ENCODE data around the gene PRR7.

Gene PRR7

GRCh38 chr5:177452688-177453638, 6.3 kb downstream of the PRR7 start:
- no peak for DNase-seq (ENCODE audit: low read depth)

DNA sequence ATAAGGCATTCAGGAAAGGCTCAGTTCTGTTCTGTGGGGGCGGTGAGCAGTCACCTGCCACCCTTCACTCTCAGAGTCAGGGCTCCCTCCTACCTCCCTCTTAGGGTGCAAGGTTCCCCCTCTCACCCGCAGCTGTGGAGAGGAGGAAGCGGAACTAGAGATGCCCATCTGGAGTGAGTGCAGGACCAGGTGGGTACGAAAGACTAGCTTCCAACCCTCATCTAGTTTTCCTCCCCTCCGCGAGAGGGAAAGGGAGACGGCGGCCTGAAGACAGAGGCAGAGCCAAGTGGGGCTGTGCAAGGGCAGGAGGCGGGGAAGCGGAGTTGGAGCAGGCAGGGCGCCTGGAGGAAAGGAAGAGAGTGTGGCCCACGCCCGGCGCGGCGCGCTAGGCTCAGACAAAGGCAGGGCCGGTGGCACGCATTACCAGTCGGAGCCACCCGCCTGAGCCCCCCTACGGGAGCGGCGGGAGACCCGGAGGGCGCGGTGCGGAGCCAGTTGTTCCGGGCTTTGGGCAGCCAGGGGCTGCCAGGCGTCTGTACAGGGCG, 7.3 kb downstream of the PRR7 start:
- no peak for DNase-seq (ENCODE audit: low read depth)

GRCh38 chr5:177454397-177455035, 7.9 kb downstream of the PRR7 start:
- DNase-seq (ENCODE audit: low read depth), result peak; percentile 99

- DNase-seq (ENCODE audit: low read depth), result peak; percentile 89
Measured at GRCh38 chr5:177455036-177455660, 8.5 kb downstream of the PRR7 start.

DNA sequence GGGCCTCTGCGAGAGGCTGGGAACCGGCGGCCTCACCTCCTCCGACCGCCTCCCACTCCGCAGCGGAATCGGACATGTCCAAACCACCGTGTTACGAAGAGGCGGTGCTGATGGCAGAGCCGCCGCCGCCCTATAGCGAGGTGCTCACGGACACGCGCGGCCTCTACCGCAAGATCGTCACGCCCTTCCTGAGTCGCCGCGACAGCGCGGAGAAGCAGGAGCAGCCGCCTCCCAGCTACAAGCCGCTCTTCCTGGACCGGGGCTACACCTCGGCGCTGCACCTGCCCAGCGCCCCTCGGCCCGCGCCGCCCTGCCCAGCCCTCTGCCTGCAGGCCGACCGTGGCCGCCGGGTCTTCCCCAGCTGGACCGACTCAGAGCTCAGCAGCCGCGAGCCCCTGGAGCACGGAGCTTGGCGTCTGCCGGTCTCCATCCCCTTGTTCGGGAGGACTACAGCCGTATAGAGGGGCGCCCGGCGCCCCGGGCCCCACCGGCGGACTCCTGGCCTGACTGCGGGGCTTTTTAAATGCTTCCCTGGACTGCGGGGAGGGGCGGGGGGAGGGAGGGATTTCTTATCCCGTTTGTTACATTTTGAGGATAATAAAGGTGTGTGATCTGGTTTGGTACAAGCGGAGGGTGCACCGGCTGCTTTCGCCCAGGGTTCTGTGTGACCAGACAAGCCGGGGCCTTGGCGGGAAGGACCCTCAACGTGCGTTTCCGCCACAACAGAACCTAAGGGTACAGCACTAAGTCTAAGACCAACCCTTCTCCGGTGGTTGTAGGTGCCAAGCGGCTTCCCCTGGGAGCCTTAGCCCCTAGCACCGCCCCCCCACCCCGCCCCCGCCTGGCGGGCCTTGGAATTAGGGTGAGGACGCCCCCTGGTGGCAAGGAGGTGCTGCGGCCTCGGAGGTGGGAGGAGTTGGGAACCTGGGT, 9.3 kb downstream of the PRR7 start:
- DNase-seq (ENCODE audit: low read depth), result peak; percentile 98

DNA sequence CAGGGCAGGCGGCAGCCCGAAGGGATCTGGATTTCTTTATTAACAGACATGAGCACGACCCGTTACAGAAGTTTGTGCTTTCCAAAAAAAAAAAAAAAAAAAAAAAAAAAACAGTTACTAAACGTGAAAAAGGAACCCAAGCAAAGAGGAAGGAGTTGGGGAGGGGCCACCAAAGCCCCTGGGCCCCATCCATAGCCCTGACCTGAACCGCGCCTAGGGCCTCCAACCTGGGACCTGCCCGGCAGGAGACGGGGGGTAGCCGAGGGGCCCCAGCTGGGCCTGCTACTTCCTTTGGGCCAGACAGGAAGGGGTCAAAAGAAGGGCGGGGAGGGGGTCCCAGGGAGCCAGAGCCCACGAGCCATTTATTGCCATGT, 10.0 kb downstream of the PRR7 start:
- no peak for DNase-seq (ENCODE audit: low read depth)

- DNase-seq (ENCODE audit: low read depth), result no peak
Measured at GRCh38 chr5:177456976-177457851, 10.6 kb downstream of the PRR7 start.

DNA sequence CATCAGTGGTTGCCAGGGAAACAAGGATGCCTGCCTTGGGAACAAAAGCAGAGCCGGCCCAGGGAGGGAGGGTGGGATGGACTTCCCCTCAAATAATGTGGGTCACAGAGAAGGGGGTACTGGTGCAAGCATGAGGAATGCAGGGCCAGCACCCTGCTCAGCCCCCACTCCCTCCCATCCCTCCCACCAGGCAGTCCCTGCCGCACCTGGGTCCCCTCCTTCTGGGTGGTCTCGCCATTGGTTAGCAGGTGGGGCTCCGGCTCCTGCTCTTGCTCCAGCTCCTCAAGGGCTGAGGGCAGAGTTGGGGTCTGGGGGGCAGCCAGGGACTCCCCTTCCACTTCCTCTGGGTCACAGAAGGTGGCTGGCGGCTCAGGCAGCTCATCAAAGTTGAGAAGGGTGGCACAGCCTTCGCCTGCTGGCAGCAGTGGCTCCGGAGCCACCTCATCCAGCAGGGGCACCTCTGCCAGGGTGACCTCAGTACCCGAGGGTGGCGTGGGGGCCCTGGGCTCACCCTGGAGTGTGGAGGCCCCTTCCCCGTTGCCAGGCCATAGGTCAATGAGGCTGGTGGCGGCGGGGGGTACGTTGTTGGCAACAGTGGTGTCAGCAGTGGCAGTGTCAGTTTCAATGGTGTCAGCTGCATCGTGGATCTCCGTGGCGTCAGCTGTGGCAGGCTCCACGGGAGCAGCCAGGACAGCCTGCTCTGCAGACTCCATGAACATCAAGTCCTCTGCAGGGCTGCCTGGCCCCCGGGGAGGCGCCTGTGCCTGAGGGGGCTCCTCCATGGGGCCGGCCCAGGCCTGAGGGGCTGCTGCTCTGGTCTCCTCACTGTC, 11.5 kb downstream of the PRR7 start:
- DNase-seq (ENCODE audit: low read depth), result no peak

GRCh38 chr5:177458912-177459350, 12.3 kb downstream of the PRR7 start:
- DNase-seq (ENCODE audit: low read depth), result no peak

GRCh38 chr5:177459357-177459756, 12.7 kb downstream of the PRR7 start:
- DNase-seq (ENCODE audit: low read depth), result no peak

DNA sequence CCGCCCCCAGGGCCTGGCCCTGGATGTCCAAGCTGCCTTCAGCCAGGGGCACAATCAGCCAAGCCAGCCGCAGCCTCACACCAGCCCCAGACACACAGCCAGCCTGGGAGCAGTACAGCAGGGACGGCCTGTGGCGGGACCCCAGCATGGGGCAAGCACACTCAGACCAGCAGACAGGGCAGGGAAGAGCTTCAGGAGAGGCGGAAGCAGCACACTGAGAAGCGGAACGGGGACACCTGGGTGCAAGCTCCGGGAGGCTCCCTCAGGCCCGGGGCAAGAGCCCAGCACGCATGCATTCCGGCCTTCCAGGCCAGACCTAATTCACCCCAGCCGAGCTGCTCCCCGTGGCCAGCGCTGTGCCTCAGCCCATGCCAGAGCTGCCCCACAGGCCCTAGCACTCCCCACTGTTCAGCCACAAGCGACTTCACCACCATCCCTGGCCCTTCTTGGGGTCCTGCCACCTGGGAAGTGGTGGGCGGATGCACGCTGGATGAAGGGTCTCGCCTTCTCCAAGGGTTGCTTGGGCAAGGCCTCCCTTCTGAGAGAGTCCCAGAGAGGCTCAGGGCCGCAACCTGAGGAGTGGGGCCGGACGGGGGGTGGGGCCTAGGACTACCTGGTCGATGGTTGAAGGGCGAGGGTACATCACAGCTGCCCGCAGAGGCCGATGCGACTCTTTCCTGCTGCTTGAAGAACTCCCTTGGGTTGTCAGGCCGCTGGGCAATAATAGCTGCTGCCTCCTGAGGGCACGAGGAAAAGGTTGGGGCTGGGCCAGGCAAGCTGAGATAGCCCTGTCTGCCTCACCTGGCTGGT, 13.4 kb downstream of the PRR7 start:
- DNase-seq (ENCODE audit: low read depth), result no peak

GRCh38 chr5:177462021-177462670, 15.5 kb downstream of the PRR7 start:
- no peak for DNase-seq (ENCODE audit: low read depth)

GRCh38 chr5:177465044-177465443, 18.4 kb downstream of the PRR7 start:
- DNase-seq (ENCODE audit: low read depth), result no peak

DNA sequence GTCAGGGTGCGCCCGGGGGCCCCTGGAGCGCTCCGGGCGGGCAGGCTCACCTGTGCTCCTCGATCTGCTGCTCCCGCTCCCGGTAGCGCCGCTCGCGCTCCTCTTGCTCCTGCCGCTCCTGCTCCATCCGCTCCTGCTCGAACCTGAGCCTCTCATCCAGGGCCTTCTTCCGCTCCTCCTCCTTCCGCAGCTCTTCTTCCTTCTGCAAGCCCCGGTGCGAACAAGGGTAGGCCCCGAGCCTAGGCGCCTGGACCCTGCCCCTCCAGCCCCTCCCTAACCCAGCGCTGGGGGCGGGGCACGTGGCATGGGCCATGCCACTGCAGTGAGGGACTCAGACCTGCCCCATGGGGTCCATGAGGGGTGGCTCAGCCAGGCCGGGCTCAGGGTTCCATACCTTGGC, 20.2 kb downstream of the PRR7 start:
- DNase-seq (ENCODE audit: low read depth), result no peak

DNA sequence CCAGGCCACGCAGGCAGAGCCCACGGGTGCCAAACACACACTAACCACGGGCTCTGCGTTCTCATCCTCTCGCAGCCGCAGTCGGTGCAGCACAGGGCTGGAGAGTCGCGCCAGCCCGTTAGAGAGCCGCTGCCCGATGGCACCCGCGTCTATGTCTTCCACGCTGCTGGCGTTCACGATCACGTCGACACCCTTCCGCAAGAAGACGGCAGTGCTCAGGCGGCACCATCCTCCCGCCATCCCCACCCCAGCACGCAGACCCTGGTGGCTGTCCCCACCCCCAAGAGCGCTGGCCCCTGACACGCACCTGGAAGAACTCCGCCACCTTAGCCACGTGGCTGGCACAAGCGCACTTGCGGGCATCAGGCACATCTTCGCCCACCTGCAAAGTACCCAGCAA, 20.8 kb downstream of the PRR7 start:
- DNase-seq (ENCODE audit: low read depth), result no peak

DNA sequence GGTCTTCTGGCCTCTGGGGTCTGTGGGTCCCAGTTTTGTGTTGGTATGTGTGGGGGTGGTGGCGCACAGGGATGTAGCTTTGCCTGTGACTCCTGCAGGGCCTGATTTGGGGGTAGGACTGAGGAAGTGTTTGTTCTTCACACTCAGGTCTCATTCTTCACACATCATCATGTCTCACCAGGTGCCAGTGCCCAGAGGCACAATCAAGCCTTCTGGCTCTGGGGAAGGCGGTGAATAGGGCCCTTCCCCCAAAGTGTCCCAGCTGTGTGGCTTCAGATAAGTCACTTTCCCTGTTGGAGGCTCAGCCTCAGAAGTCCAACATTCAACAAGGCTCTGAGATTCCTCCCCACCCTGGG, 21.7 kb downstream of the PRR7 start:
- DNase-seq (ENCODE audit: low read depth), result no peak

DNA sequence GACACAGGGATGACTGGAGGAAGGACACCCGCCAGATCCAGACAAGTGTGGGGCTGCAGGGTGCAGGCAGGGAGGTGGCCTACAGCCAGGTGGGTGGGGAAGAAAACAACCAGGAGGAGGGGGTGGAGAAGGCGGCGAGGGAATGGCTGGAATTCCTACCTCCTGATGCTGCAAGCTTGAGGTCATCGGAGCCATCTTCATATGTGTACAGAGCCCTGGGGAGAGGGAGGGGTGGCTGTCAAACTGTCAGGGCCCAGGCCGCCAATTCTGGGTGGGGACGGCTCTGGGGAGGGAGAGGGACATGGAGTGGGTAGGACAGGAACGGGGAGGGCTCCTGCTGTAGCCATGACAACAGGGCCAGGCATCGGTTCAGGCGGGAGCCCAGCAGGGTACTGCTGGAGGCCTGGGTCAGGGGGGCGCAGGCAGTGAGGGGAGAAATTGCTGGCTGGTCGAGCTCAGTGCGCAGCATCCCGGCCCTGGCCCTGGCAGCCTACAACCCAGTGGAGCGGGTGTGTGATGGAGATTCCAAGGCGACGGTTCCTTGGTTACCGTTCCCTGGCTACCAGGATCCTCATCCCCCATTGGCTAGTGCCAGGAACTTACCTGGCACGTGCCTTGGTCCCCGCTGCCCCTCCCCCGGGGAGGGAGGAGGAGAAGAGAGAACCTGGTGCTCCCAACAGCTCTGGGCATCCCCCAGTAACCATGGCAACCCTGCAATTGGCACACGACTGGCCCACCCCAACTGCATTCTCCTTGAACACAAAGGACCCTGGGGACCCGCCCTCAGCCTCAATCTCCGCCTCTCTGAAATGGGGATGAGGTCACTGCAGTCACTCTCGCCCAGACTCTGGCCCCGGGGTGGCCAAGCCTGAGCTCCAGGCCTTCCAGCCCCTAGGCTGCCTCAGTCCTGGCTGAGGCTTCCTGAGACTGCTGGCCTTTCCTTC, 22.3 kb downstream of the PRR7 start:
- DNase-seq (ENCODE audit: low read depth), result no peak

All from stimulated activated CD8-positive, alpha-beta memory T cell treated with anti-CD3 and anti-CD28 coated beads, Interleukin-15, amount 100 ng/mL, for 24 hours (primary cell).